ENCODE results near the gene FIGN.

The FIGN gene

DNA sequence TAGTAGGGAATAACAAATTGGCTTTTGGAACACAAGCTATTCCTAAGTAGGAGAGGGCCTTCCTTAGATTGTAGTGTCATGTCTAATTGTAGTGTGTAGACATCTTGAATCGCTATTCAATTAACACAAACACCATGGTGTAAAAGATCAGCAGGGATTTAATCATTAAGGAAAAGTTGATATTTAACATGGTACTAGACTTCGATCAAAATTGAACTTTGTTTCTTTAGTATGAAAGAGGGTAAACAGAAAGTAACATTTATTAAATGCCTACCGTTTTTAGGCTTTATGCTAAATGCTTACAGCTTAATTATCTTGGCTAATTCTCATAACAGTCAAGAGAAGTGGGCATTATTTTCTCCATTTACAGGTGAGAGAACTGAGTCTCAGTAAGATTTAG is 37.5 kb upstream of the FIGN start:
- H3K4me3 ChIP-seq (ENCODE audit: low read depth, low read length): no peak overlapping the region
- TF ChIP-seq CTCF (IDR thresholded peaks at IDR 0.05; ENCODE audit: control insufficient read depth, extremely low read depth, insufficient read depth): no peak
- no peak for DNase-seq (ENCODE audit: low read depth)

GRCh38 chr2:163771596-163771995 is 35.8 kb upstream of the FIGN start:
- no peak overlapping the region for H3K4me3 ChIP-seq (ENCODE audit: low read depth, low read length)
- TF ChIP-seq CTCF (IDR thresholded peaks at IDR 0.05; ENCODE audit: control insufficient read depth, extremely low read depth, insufficient read depth): no peak
- no peak for DNase-seq (ENCODE audit: low read depth)

- no peak for DNase-seq (ENCODE audit: low read depth)
- H3K4me3 ChIP-seq (ENCODE audit: low read depth, low read length): no peak overlapping the region
- TF ChIP-seq CTCF (IDR thresholded peaks at IDR 0.05; ENCODE audit: control insufficient read depth, extremely low read depth, insufficient read depth): no peak
Observed at GRCh38 chr2:163768881-163769695, 33.3 kb upstream of the FIGN start.

- DNase-seq (ENCODE audit: low read depth): no peak
- TF ChIP-seq CTCF (IDR thresholded peaks at IDR 0.05; ENCODE audit: control insufficient read depth, extremely low read depth, insufficient read depth): no peak
- H3K4me3 ChIP-seq (ENCODE audit: low read depth, low read length): no peak overlapping the region
Observed at GRCh38 chr2:163767097-163767496, 31.3 kb upstream of the FIGN start.

DNA sequence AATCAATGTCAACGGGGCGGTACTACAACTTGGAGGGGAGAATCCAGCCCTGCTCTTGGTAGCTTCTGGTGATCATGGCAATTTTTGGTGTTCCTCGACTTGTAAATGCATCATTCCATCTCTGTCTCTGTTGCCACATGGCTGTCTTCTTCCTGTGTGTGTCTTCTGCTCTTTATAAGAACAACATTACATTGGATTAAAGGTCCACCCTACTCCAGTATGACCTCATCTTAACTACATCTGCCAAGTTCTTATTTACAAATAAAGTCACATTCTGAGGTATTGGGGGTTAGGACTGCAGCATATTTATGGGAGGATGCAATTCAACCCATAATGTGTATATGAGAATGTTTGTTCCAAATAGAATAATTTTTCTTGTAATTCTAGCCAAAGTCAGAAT is 28.8 kb upstream of the FIGN start:
- no peak for TF ChIP-seq CTCF (IDR thresholded peaks at IDR 0.05; ENCODE audit: control insufficient read depth, extremely low read depth, insufficient read depth)
- DNase-seq (ENCODE audit: low read depth): no peak
- no peak overlapping the region for H3K4me3 ChIP-seq (ENCODE audit: low read depth, low read length)

DNA sequence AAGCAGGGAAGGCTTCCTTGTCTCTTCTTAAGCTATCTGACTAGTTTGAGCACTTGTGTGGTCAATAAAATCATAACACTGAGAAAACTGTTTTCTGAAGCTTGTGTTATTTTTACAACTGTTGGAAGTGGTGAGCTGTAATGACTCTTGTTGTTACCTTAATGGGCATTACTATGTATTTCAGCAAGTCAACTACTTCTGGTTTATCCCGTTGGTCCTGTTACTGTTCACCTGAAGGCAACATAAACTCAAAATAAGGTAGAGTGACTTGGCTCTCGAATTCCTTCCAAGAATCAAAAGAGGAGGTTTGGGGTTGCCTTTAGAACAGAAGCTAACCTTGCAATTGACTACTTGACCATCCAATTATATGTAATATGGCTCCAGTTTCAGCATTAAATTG is 23.2 kb upstream of the FIGN start:
- no peak for TF ChIP-seq CTCF (IDR thresholded peaks at IDR 0.05; ENCODE audit: control insufficient read depth, extremely low read depth, insufficient read depth)
- DNase-seq (ENCODE audit: low read depth): no peak
- H3K4me3 ChIP-seq (ENCODE audit: low read depth, low read length): no peak overlapping the region

DNA sequence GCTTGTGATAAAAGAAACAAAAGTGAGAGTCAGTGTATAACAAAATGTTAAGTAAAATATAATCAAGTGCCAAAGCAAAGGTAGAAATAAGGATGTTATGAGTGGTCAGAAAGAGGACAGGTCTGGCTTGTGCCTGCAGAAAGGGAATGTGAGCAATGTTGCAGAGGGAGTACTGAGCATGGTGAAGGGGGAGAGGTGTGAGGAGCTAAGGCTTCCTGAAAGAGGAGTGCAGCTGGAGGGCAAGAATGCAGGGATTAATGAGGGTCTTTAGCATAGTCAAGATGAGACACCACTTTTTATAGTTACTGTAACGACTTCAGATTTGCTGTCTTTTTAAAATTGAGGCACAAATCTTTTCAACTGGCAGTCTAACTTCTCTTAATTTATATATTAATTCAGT is 22.0 kb upstream of the FIGN start:
- H3K4me3 ChIP-seq (ENCODE audit: low read depth, low read length): no peak overlapping the region
- DNase-seq (ENCODE audit: low read depth): no peak
- no peak for TF ChIP-seq CTCF (IDR thresholded peaks at IDR 0.05; ENCODE audit: control insufficient read depth, extremely low read depth, insufficient read depth)

All from LNCaP clone FGC (cell line).